NCI-H2227 (cell line): ENCODE measurements around the gene MED28.
"Not testable (repeated sequence)": the region's sequence is repeated elsewhere in the genome, so short reads cannot be mapped to it uniquely, and the experiment has no call there.

ENCODE experiments used
- DNase-seq: peaks from one replicate; lab custom pipeline; 2025; ENCODE audit not compliant: unreplicated experiment; lab: John Stamatoyannopoulos, UW

Gene MED28

GRCh38 chr4:17614416-17615299, at the start of gene MED28:
MED28 (plus strand) TSS chr4:17614641; CDS start chr4:17614655, 14 bp downstream.
- DNase-seq, result peak; percentile 94

GRCh38 chr4:17565846-17566245, 48.6 kb upstream of the MED28 start:
- no peak for DNase-seq

GRCh38 chr4:17567271-17567670, 47.2 kb upstream of the MED28 start:
- DNase-seq, result no peak

- no peak for DNase-seq
These were observed 40.2 kb upstream of the MED28 start for GRCh38 chr4:17574206-17574605.

GRCh38 chr4:17575177-17575576, 39.3 kb upstream of the MED28 start:
- DNase-seq, result not testable (repeated sequence)

GRCh38 chr4:17576932-17577664, 37.3 kb upstream of the MED28 start, which contains the start of gene LAP3:
LAP3 (plus strand) TSS chr4:17577198; CDS start chr4:17577466, 268 bp downstream.
- DNase-seq, result peak; percentile 95

- no peak for DNase-seq
These were observed 36.6 kb upstream of the MED28 start for GRCh38 chr4:17577665-17578481.

GRCh38 chr4:17578482-17578891, 36.0 kb upstream of the MED28 start:
- DNase-seq, result no peak

GRCh38 chr4:17580969-17581368, 33.5 kb upstream of the MED28 start:
- DNase-seq, result no peak

- DNase-seq, result no peak
These were observed 31.2 kb upstream of the MED28 start for GRCh38 chr4:17583276-17583675.

- no peak for DNase-seq
These were observed 30.5 kb upstream of the MED28 start for GRCh38 chr4:17583941-17584340.

- no peak for DNase-seq
These were observed 29.8 kb upstream of the MED28 start for GRCh38 chr4:17584521-17585213.

GRCh38 chr4:17587094-17587822, 27.2 kb upstream of the MED28 start:
- DNase-seq, result no peak

GRCh38 chr4:17589355-17589754, 25.1 kb upstream of the MED28 start:
- DNase-seq, result no peak

- no peak for DNase-seq
These were observed 18.9 kb upstream of the MED28 start for GRCh38 chr4:17595471-17596005.

GRCh38 chr4:17597517-17597916, 16.9 kb upstream of the MED28 start:
- no peak for DNase-seq

- no peak for DNase-seq
These were observed 14.6 kb upstream of the MED28 start for GRCh38 chr4:17599826-17600225.

GRCh38 chr4:17605236-17605635, 9.2 kb upstream of the MED28 start:
- no peak for DNase-seq

- peak; percentile 49 for DNase-seq
These were observed 553 bp upstream of the MED28 start for GRCh38 chr4:17613761-17614415.
